GM10266 (cell line): ENCODE data around the gene TSC2.
"Not testable (repeated sequence)": the region's sequence is repeated elsewhere in the genome, so short reads cannot be mapped to it uniquely, and the experiment has no call there.

Source experiments
- DNase-seq: peaks from one replicate; pipeline ENCODE4 v3.0.0; 2012; ENCODE audit errors: extremely low spot score
- CTCF ChIP-seq: IDR thresholded peaks from 2 replicates; pipeline ENCODE4 v1.5.1; 2012; ENCODE audit warnings: mild to moderate bottlenecking, low read depth; ENCODE audit not compliant: control insufficient read depth, insufficient read depth; ENCODE audit errors: missing control alignments

Gene TSC2

GRCh38 chr16:2095918-2096582, 48.3 kb downstream of the TSC2 start:
- no peak for DNase-seq
- TF ChIP-seq CTCF, result no peak

GRCh38 chr16:2096853-2097595, 49.2 kb downstream of the TSC2 start:
- TF ChIP-seq CTCF, result no peak
- DNase-seq, result no peak

- DNase-seq, result not testable (repeated sequence)
Measured at GRCh38 chr16:2097689-2098088, 49.9 kb downstream of the TSC2 start.

GRCh38 chr16:2101581-2101980, 53.8 kb downstream of the TSC2 start:
- not testable (repeated sequence) for DNase-seq

GRCh38 chr16:2102471-2102870, 54.7 kb downstream of the TSC2 start:
- no peak for TF ChIP-seq CTCF
- DNase-seq, result no peak

- DNase-seq, result not testable (repeated sequence)
Measured at GRCh38 chr16:2104464-2104863, 56.7 kb downstream of the TSC2 start.

GRCh38 chr16:2105291-2105690, 57.5 kb downstream of the TSC2 start:
- not testable (repeated sequence) for DNase-seq

GRCh38 chr16:2105769-2106168, 58.0 kb downstream of the TSC2 start:
- not testable (repeated sequence) for DNase-seq

- not testable (repeated sequence) for DNase-seq
Measured at GRCh38 chr16:2106211-2106610, 58.4 kb downstream of the TSC2 start.

- not testable (repeated sequence) for DNase-seq
Measured at GRCh38 chr16:2107121-2107790, 59.5 kb downstream of the TSC2 start.

- not testable (repeated sequence) for DNase-seq
Measured at GRCh38 chr16:2107791-2108125, 60.0 kb downstream of the TSC2 start.

- DNase-seq, result not testable (repeated sequence)
Measured at GRCh38 chr16:2108446-2109270, 60.9 kb downstream of the TSC2 start.

GRCh38 chr16:2109271-2109580, 61.4 kb downstream of the TSC2 start:
- DNase-seq, result not testable (repeated sequence)

- not testable (repeated sequence) for DNase-seq
Measured at GRCh38 chr16:2109872-2110271, 62.1 kb downstream of the TSC2 start.

- DNase-seq, result not testable (repeated sequence)
Measured at GRCh38 chr16:2110332-2111008, 62.7 kb downstream of the TSC2 start.

GRCh38 chr16:2111009-2111353, 63.2 kb downstream of the TSC2 start:
- not testable (repeated sequence) for DNase-seq
